ENCODE results near the gene THSD7B. TPM values are rescaled to one million over a fixed set of nuclear protein-coding genes. Genes with fewer than 3 reads are reported as not detected.

Gene THSD7B
- total and polyA plus RNA-seq, 10 of the 15 experiments (the other 5 are each of a cell fraction or from before 2014, with no cell fraction given) = 0.03 to 0.56 (median 0.28) TPM

DNA sequence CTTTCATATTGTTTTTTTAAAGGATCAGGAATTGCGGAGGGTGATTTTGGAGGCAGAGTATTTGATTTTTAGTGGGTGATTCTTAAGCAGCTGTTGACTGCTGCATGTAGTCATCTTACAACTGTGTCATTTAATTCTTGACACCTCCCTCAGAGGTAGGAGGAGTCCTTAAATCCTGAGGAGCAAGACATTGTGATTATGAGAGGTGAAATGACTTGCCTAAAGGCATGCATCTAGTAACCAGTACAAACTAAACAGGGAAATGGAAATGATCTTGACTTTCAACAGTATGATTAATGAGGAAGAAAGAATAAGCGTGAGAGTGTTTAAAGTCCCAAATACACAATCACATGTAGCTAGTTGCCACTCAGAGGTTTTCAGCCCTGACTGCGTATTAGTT, 440.7 kb downstream of the THSD7B start:
- peak; percentile 81 for ATAC-seq
- Histone ChIP-seq H3K27ac (ENCODE audit: control insufficient read depth, insufficient read depth) (no peak overlapping the region), H4K20me1 (ENCODE audit: control insufficient read depth, insufficient read depth) (no peaks in the 10 kb centered on the region), H3K27me3 (replicated peaks in 1 of 2; ENCODE audit: control insufficient read depth in 2 of 2, insufficient read depth in 2 of 2, low read length in 1 of 2) (no peaks in the 10 kb centered on the region), H3K36me3 (ENCODE audit: control insufficient read depth in 2 of 2, insufficient read depth in 2 of 2, low read length in 1 of 2) (no peaks in the 10 kb centered on the region), H3K79me2 (ENCODE audit: control insufficient read depth, insufficient read depth, low read length) (no peaks in the 10 kb centered on the region), H3K9me3 (replicated peaks; ENCODE audit: control insufficient read depth, insufficient read depth, low read length) (no peaks in the 10 kb centered on the region), H3K4me2 (ENCODE audit: control insufficient read depth, insufficient read depth) (no peak overlapping the region), H3K4me1 (ENCODE audit: control insufficient read depth, insufficient read depth, low read length) (no peaks in the 10 kb centered on the region), H3K9ac (ENCODE audit: control insufficient read depth, insufficient read depth, low read length) (no peak overlapping the region), H3K4me3 (no peak overlapping the region), H2AFZ (ENCODE audit: control insufficient read depth, low read depth, low read length) (no peak overlapping the region)
- in situ Hi-C loops (cut with MboI) = no loop called here
- intact Hi-C loops (cut with micrococcal nuclease; ENCODE audit: unreplicated experiment) = no loop called here
- 13% methylated on average over 3 of the region's 3 CpGs for WGBS (ENCODE audit: insufficient coverage, insufficient replicate concordance, low lambda C conversion rate, missing lambda C conversion rate)
- TF ChIP-seq ASH2L (IDR thresholded peaks at IDR 0.05; ENCODE audit: borderline replicate concordance, low read depth) (no peak), GABPA (IDR thresholded peaks at IDR 0.05; ENCODE audit: low read depth) (no peak), RUNX3 (IDR thresholded peaks at IDR 0.05; ENCODE audit: low read length) (no peak), MTA2 (IDR thresholded peaks at IDR 0.05; ENCODE audit: low read depth) (peak; percentile 67; the same call in 1 of the 2 replicates), ZZZ3 (IDR thresholded peaks at IDR 0.05; ENCODE audit: control insufficient read depth, insufficient read length, low read depth) (no peak), JUNB (IDR thresholded peaks at IDR 0.05) (no peak), HDAC6 (IDR thresholded peaks at IDR 0.05; ENCODE audit: unreplicated experiment) (no peak), HCFC1 (IDR thresholded peaks at IDR 0.05; ENCODE audit: low read length) (no peak), SP1 (IDR thresholded peaks at IDR 0.05; ENCODE audit: low read depth, low read length) (no peak), CREM (IDR thresholded peaks at IDR 0.05; ENCODE audit: low read depth) (no peak), IKZF2 (IDR thresholded peaks at IDR 0.05) (peak; percentile 42 to 73; a peak in 2 of 4 replicates), YBX1 (IDR thresholded peaks at IDR 0.05) (no peak), KDM1A (IDR thresholded peaks at IDR 0.05; ENCODE audit: borderline replicate concordance) (no peak), BHLHE40 (IDR thresholded peaks at IDR 0.05; ENCODE audit: borderline replicate concordance in 1 of 2, low read depth in 2 of 2, low read length in 1 of 2) (peak in 1 of 2 experiments; percentile 11; a peak in 1 of 4 replicates), RBBP5 (conservative IDR thresholded peaks at IDR 0.05) (no peak)
- TF ChIP-seq, protein P1, sequence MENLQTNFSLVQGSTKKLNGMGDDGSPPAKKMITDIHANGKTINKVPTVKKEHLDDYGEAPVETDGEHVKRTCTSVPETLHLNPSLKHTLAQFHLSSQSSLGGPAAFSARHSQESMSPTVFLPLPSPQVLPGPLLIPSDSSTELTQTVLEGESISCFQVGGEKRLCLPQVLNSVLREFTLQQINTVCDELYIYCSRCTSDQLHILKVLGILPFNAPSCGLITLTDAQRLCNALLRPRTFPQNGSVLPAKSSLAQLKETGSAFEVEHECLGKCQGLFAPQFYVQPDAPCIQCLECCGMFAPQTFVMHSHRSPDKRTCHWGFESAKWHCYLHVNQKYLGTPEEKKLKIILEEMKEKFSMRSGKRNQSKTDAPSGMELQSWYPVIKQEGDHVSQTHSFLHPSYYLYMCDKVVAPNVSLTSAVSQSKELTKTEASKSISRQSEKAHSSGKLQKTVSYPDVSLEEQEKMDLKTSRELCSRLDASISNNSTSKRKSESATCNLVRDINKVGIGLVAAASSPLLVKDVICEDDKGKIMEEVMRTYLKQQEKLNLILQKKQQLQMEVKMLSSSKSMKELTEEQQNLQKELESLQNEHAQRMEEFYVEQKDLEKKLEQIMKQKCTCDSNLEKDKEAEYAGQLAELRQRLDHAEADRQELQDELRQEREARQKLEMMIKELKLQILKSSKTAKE (IDR thresholded peaks at IDR 0.05; ENCODE audit: low read depth, poor library complexity, severe bottlenecking) = no peak
- no peak for FAIRE-seq
- ChIA-PET SMC1A (ENCODE audit: uncharacterized antibody, unreplicated experiment) (interaction anchor here (0.7 to 2.8 kb wide), 8 partner anchors 9 to 34 kb away, joined by 3 to 12 read pairs (median 5); no protein-coding TSS in a partner anchor), POLR2A (interaction anchor here (1.0 to 1.4 kb wide), 2 partner anchors 16 to 84 kb away, joined by 3 to 8 read pairs; no protein-coding TSS in a partner anchor), CTCF (interaction anchor here (1.3 to 1.5 kb wide), 3 partner anchors 11 to 19 kb away, joined by 3 to 5 read pairs (median 3); no protein-coding TSS in a partner anchor), RAD21 (ENCODE audit: unreplicated experiment) (interaction anchor here (1.0 to 3.1 kb wide), 4 partner anchors 16 to 27 kb away, joined by 3 to 23 read pairs (median 4); no protein-coding TSS in a partner anchor)
- DNase-seq (ENCODE audit: low read depth, low spot score) = no peak
- BruUV-seq (replicated peaks) = no TSS peak
